Uterus (tissue), 4 donors: Measurements from ENCODE around the gene FADS3. TPM values are rescaled to one million over a fixed set of nuclear protein-coding genes. Genes with fewer than 3 reads are reported as not detected.

Source experiments
- DNase-seq, 2 donors: peaks; one replicate each; pipeline ENCODE4 v3.0.0-alpha.2; 2019 to 2020
- H3K27ac ChIP-seq, 2 donors: fragments of 200-600 bp; sonication (generic); 1 replicate in 1 of 2; 2 replicates in 1 of 2; pipeline ENCODE4 v1.5.1; 2016 to 2018
- H3K27me3 ChIP-seq, 2 donors: fragments of 200-600 bp; sonication (generic); one replicate each; pipeline ENCODE4 v1.5.1; 2018 to 2019; ENCODE audit warnings: control low read depth in 1 of 2
- H3K36me3 ChIP-seq, 2 donors: fragments of 200-600 bp; sonication (generic); one replicate each; pipeline ENCODE4 v1.5.1; 2019; ENCODE audit warnings: control low read depth in 1 of 2
- H3K4me1 ChIP-seq, 2 donors: fragments of 200-600 bp; sonication (generic); one replicate each; pipeline ENCODE4 v1.5.1; 2018 to 2019; ENCODE audit warnings: control low read depth in 1 of 2
- H3K4me3 ChIP-seq, 2 donors: fragments of 200-600 bp; sonication (generic); 1 replicate in 1 of 2; 2 replicates in 1 of 2; pipeline ENCODE4 v1.5.1; 2018 to 2019; ENCODE audit warnings: mild to moderate bottlenecking in 1 of 2
- H3K9me3 ChIP-seq, 2 donors: fragments of 200-600 bp; sonication (generic); one replicate each; pipeline ENCODE4 v1.5.1; 2019; ENCODE audit warnings: control low read depth in 1 of 2
- CTCF ChIP-seq, 4 experiments: fragments of 200-600 bp in 2 of 4; fragments of 450-650 bp in 2 of 4; sonication (generic) in 2 of 4; IDR thresholded peaks; one replicate each; pipeline ENCODE4 v1.5.1; 2016 to 2019; ENCODE audit warnings: antibody characterized with exemption in 4 of 4, mild to moderate bottlenecking in 2 of 4, moderate library complexity in 1 of 4
- POLR2A ChIP-seq, 2 donors: fragments of 450-650 bp; IDR thresholded peaks; one replicate each; pipeline ENCODE4 v1.6.1; 2016; ENCODE audit warnings: antibody characterized with exemption in 2 of 2, mild to moderate bottlenecking in 1 of 2, moderate library complexity in 1 of 2
- intact Hi-C: fragments of 100-400 bp; cut with DNase I; formaldehyde crosslinking; loops from one replicate; pipeline ENCODE4 v1.15.1; 2023; ENCODE audit warnings: low total_unique reads
- total RNA-seq, 4 donors: library from RNA; depleted of rRNA in 3 of 4; stranded (reverse); fragments of >200 nt in 3 of 4; gene quantifications; one replicate each; pipeline versions ENCODE4 v1.1.0 to v1.2.4, GENCODE V29; 2014 to 2023
- donor health status: DM: yes; HTN: yes; CAD: no.

Gene FADS3
- total RNA-seq, 4 donors from 2014 or later = 18.2 to 74.6 (median 32.0) TPM

GRCh38 chr11:61841636-61842527 is 49.5 kb downstream of the FADS3 start:
- intact Hi-C loops = no loop called here
- Histone ChIP-seq H3K4me1 (no peaks in the 10 kb centered on the region), H3K27me3 (no peaks in the 10 kb centered on the region), H3K9me3 (no peaks in the 10 kb centered on the region), H3K4me3 (no peak overlapping the region), H3K27ac (no peak overlapping the region), H3K36me3 (no peaks in the 10 kb centered on the region)
- TF ChIP-seq CTCF (IDR thresholded peaks at IDR 0.05) (no peak), POLR2A (IDR thresholded peaks at IDR 0.05) (no peak)
- no peak for DNase-seq

DNA sequence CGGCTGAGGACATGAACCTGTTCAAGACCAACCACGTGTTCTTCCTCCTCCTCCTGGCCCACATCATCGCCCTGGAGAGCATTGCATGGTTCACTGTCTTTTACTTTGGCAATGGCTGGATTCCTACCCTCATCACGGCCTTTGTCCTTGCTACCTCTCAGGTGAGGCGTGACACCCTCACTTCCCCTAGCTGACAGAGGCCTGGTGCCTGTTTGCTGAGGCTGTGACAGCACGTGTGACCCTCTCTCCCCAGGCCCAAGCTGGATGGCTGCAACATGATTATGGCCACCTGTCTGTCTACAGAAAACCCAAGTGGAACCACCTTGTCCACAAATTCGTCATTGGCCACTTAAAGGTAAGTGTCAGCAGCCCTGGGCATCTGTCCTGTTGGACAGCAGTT is 51.0 kb downstream of the FADS3 start:
- intact Hi-C loops = no loop called here
- TF ChIP-seq CTCF (IDR thresholded peaks at IDR 0.05) = no peak
- Histone ChIP-seq H3K9me3 (no peaks in the 10 kb centered on the region), H3K27me3 (no peaks in the 10 kb centered on the region), H3K4me3 (no peak overlapping the region), H3K4me1 (no peaks in the 10 kb centered on the region), H3K36me3 (no peaks in the 10 kb centered on the region), H3K27ac (no peak overlapping the region)
- no peak for DNase-seq

GRCh38 chr11:61839742-61840141 is 51.6 kb downstream of the FADS3 start:
- no peaks in the 10 kb centered on the region for H3K36me3 ChIP-seq
- H3K4me3 ChIP-seq = no peak overlapping the region
- intact Hi-C loops = no loop called here
- peaks cover 0 to under 1% of the 10 kb centered on the region in 2 donors for H3K4me1 ChIP-seq
- no peaks in the 10 kb centered on the region for H3K9me3 ChIP-seq
- no peak for TF ChIP-seq CTCF (IDR thresholded peaks at IDR 0.05)
- TF ChIP-seq POLR2A (IDR thresholded peaks at IDR 0.05) = no peak
- DNase-seq = no peak
- no peak overlapping the region for H3K27ac ChIP-seq
- H3K27me3 ChIP-seq = no peaks in the 10 kb centered on the region

DNA sequence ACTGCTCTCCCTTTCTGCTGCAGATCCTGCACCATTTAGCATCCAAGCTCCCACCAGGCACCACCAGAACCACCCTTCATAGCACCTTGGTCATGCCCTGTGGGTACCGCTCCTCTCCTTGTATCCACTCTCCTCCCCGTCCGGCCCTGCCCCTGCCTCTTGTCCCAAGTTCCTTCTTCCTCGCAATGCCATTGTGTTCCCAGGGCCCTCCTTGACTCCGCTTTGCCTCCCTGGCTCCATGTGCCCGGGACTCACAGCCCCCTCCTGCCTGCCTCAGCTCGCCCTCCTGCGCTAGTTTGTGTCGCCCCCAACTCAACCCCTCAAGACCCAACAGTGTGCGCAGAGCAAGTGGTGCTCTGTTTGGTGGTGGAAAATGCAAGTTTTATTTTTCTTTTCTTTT is 52.4 kb downstream of the FADS3 start:
- Histone ChIP-seq H3K27me3 (no peaks in the 10 kb centered on the region), H3K27ac (no peak overlapping the region), H3K4me1 (peaks cover 0 to 6% of the 10 kb centered on the region in 2 donors), H3K36me3 (no peaks in the 10 kb centered on the region), H3K9me3 (no peaks in the 10 kb centered on the region), H3K4me3 (no peak overlapping the region)
- no peak for TF ChIP-seq CTCF (IDR thresholded peaks at IDR 0.05)
- TF ChIP-seq POLR2A (IDR thresholded peaks at IDR 0.05) = no peak
- DNase-seq = no peak
- intact Hi-C loops = no loop called here

- TF ChIP-seq CTCF (IDR thresholded peaks at IDR 0.05) = no peak
- TF ChIP-seq POLR2A (IDR thresholded peaks at IDR 0.05) = no peak
- H3K4me3 ChIP-seq = no peak overlapping the region
- no peaks in the 10 kb centered on the region for H3K36me3 ChIP-seq
- intact Hi-C loops = no loop called here
- no peaks in the 10 kb centered on the region for H3K9me3 ChIP-seq
- H3K27ac ChIP-seq = no peak overlapping the region
- peaks cover 0 to 6% of the 10 kb centered on the region in 2 donors for H3K4me1 ChIP-seq
- DNase-seq = no peak
- no peaks in the 10 kb centered on the region for H3K27me3 ChIP-seq
These were observed 52.8 kb downstream of the FADS3 start for GRCh38 chr11:61838501-61838900.
